Measurements from ENCODE around the gene PPFIBP2. TPM values are rescaled to one million over a fixed set of nuclear protein-coding genes. Genes with fewer than 3 reads are reported as not detected.

The PPFIBP2 gene
- total and polyA plus RNA-seq, 2 of the 13 experiments (the other 11 are each of a cell fraction or from before 2014, with no cell fraction given), result 15.0 to 52.5 TPM

DNA sequence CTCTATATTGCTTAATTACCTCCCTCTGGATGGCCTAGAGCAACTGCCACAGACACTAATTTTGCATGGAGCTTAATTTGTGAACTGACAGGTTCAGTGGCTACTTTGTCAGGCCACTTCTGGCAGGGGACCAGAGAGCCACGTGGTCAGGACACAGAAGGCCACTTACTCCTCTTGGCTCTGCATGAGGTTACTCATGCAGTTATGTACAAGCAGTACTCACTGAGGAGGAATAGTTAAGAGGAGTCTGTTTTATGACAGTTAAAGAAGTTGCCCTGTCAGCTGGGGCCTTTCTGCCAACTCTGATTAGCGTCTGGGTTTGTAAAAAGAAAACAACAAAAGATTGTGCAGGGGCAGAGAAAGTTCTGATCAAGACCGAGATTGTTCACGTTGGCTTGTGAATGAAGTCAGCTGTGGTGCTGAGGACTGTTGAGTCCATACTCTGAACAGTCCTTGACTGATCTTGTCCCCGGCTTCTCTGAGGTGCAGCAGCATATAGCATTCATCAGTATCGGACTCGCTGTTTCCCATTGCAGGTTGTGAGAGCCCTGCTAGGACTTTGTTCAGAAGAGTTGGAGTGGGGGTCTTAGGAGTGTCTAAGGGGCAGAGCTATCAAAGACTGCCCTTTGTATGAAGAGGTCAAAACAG is 41.4 kb downstream of the PPFIBP2 start (continued):
- TF ChIP-seq CEBPZ (IDR thresholded peaks at IDR 0.05; ENCODE audit: low read length) (no peak), ZNF354B (CRISPR knock-in tag; IDR thresholded peaks at IDR 0.05) (no peak)

- Histone ChIP-seq H3K4me1 (ENCODE audit: insufficient read depth, low read length) (peaks cover 20% of the 10 kb centered on the region), H3K4me3 (replicated peaks in 1 of 3; ENCODE audit: insufficient read depth in 1 of 3, low read depth in 2 of 3, low read length in 3 of 3) (no peak overlapping the region), H2AFZ (ENCODE audit: low read length) (no peak overlapping the region), H3K4me2 (ENCODE audit: low read depth, low read length) (no peak overlapping the region), H3K9ac (ENCODE audit: insufficient read depth, low read depth, low read length) (no peak overlapping the region), H3K79me2 (ENCODE audit: insufficient read depth, low read length) (no peaks in the 10 kb centered on the region), H3K36me3 (replicated peaks in 1 of 2; ENCODE audit: control insufficient read depth in 1 of 2, insufficient read depth in 2 of 2, low read length in 2 of 2) (no peaks in the 10 kb centered on the region), H3K27me3 (ENCODE audit: control insufficient read depth in 1 of 2, insufficient read depth in 2 of 2, low read length in 2 of 2) (no peaks in the 10 kb centered on the region), H4K20me1 (ENCODE audit: insufficient read depth, low read length) (no peaks in the 10 kb centered on the region), H3K27ac (ENCODE audit: extremely low read length, insufficient read depth, low read length) (no peak overlapping the region), H3K9me3 (ENCODE audit: low read length) (no peaks in the 10 kb centered on the region)
- no peak for FAIRE-seq
- TF ChIP-seq NFYB (CRISPR knock-in tag; IDR thresholded peaks at IDR 0.05), result no peak
- TF ChIP-seq CBX5 (CRISPR knock-in tag; IDR thresholded peaks at IDR 0.05; ENCODE audit: borderline replicate concordance), result no peak
- TF ChIP-seq ZNF225 (CRISPR knock-in tag; IDR thresholded peaks at IDR 0.05), result no peak
- no peak for DNase-seq (ENCODE audit: low spot score)
- in situ Hi-C loops (cut with HindIII; ENCODE audit: extremely low pct_ligation_motif_present, low pct_unique_long_range_greater_than_20kb), result no loop called here
- BruUV-seq (replicated peaks), result no TSS peak
- no peak for ATAC-seq
- POLR2A ChIA-PET, result no interaction called here
- intact Hi-C loops (cut with micrococcal nuclease; ENCODE audit: unreplicated experiment), result no loop called here
- CTCF ChIA-PET (ENCODE audit: low intra/inter-chr PET ratio, low total read pairs), result no interaction called here
Measured at GRCh38 chr11:7558046-7558445, 44.2 kb downstream of the PPFIBP2 start.
